ENCODE results near the gene PSME1. TPM values are rescaled to one million over a fixed set of nuclear protein-coding genes. Genes with fewer than 3 reads are reported as not detected.

The PSME1 gene
- total RNA-seq, 1 experiment from 2014 or later: 76.8 TPM

GRCh38 chr14:24094841-24095270 is 41.1 kb upstream of the PSME1 start:
- no peak for DNase-seq (ENCODE audit: low spot score)
- Mint-ChIP-seq H3K27me3 (ENCODE audit: low read depth) (peaks cover 10% of the 10 kb centered on the region), H3K36me3 (peaks cover 16% of the 10 kb centered on the region), H3K27ac (peak overlapping the region; percentile 97), H3K4me1 (peaks cover 27% of the 10 kb centered on the region), H3K4me3 (peak overlapping the region; percentile 98), H3K9me3 (no peaks in the 10 kb centered on the region)
- POLR2A ChIA-PET: interaction anchor here (0.6 to 6.5 kb wide), 12 partner anchors 9 to 119 kb away, joined by 3 to 67 read pairs (median 13); partner anchors contain the start of genes CARMIL3, CHMP4A, DCAF11 and EMC9
- TF ChIP-seq USF1 (CRISPR knock-in tag; IDR thresholded peaks at IDR 0.05): no peak
- TF ChIP-seq ZMAT4 (CRISPR knock-in tag; IDR thresholded peaks at IDR 0.05): no peak
- TF ChIP-seq EMX1 (CRISPR knock-in tag; IDR thresholded peaks at IDR 0.05): 0 out of 2 replicates have a peak, but pooled peaks have one; percentile 9
- no peak for TF ChIP-seq GABPB1 (CRISPR knock-in tag; IDR thresholded peaks at IDR 0.05)
- ATAC-seq: no peak
- CTCF ChIA-PET: interaction anchor here (0.9 to 11.7 kb wide), 12 partner anchors 14 to 613 kb away, joined by 3 to 320 read pairs (median 6); partner anchors contain the start of genes CARMIL3, DCAF11, NRL and PSME1

- H3K27ac Mint-ChIP-seq: peak overlapping the region; percentile 97
- peaks cover 25% of the 10 kb centered on the region for H3K4me1 Mint-ChIP-seq
- H3K4me3 Mint-ChIP-seq: peak overlapping the region; percentile 98
- H3K36me3 Mint-ChIP-seq: peaks cover 22% of the 10 kb centered on the region
- DNase-seq (ENCODE audit: low spot score) (peak; percentile 71), ATAC-seq (peak; percentile 12)
- POLR2A ChIA-PET: interaction anchor here (0.7 to 6.5 kb wide), 10 partner anchors 9 to 65 kb away, joined by 3 to 67 read pairs (median 18); partner anchors contain the start of genes CARMIL3, DCAF11, EMC9 and IRF9
- H3K27me3 Mint-ChIP-seq (ENCODE audit: low read depth): peaks cover 10% of the 10 kb centered on the region
- H3K9me3 Mint-ChIP-seq: no peaks in the 10 kb centered on the region
- CTCF ChIA-PET: interaction anchor here (0.7 to 11.7 kb wide), 9 partner anchors 14 to 487 kb away, joined by 3 to 320 read pairs (median 15); partner anchors contain the start of genes CARMIL3, DCAF11, NRL and TINF2
- TF ChIP-seq SOX15 (CRISPR knock-in tag; IDR thresholded peaks at IDR 0.05) (no peak), ZNF671 (CRISPR knock-in tag; IDR thresholded peaks at IDR 0.05) (no peak), RELA (CRISPR knock-in tag; IDR thresholded peaks at IDR 0.05; ENCODE audit: borderline replicate concordance) (no peak), ZNF281 (CRISPR knock-in tag; IDR thresholded peaks at IDR 0.05) (peak; percentile 82; the same call in 1 of the 2 replicates), ZNF219 (CRISPR knock-in tag; IDR thresholded peaks at IDR 0.05; ENCODE audit: borderline replicate concordance) (no peak), NFE2L1 (CRISPR knock-in tag; IDR thresholded peaks at IDR 0.05) (0 out of 2 replicates have a peak, but pooled peaks have one; percentile 78), E2F4 (CRISPR knock-in tag; IDR thresholded peaks at IDR 0.05; ENCODE audit: borderline replicate concordance, low read depth) (no peak), IRF1 (CRISPR knock-in tag; IDR thresholded peaks at IDR 0.05) (no peak), ZNF416 (CRISPR knock-in tag; IDR thresholded peaks at IDR 0.05) (no peak), ZSCAN18 (CRISPR knock-in tag; IDR thresholded peaks at IDR 0.05) (no peak), NFYB (CRISPR knock-in tag; conservative IDR thresholded peaks at IDR 0.05; ENCODE audit: low read depth) (peak; percentile 6; the same call in 1 of the 2 replicates), OVOL2 (CRISPR knock-in tag; IDR thresholded peaks at IDR 0.05; ENCODE audit: borderline replicate concordance) (no peak), FOXK1 (CRISPR knock-in tag; IDR thresholded peaks at IDR 0.05) (peak; percentile 43; the same call in 1 of the 2 replicates), ZMAT4 (CRISPR knock-in tag; IDR thresholded peaks at IDR 0.05) (no peak), NR1H2 (CRISPR knock-in tag; IDR thresholded peaks at IDR 0.05) (no peak), TCF7 (CRISPR knock-in tag; IDR thresholded peaks at IDR 0.05; ENCODE audit: low read depth) (no peak), ARID4B (CRISPR knock-in tag; IDR thresholded peaks at IDR 0.05; ENCODE audit: borderline replicate concordance) (no peak)
These were observed 40.5 kb upstream of the PSME1 start for GRCh38 chr14:24095271-24096068.

Data from WTC11 (cell line).